Lower leg skin (tissue), 4 donors: Measurements from ENCODE around the gene PMEPA1. TPM values are rescaled to one million over a fixed set of nuclear protein-coding genes. Genes with fewer than 3 reads are reported as not detected.

Experiments used
- DNase-seq, 2 donors: peaks; one replicate each; pipeline ENCODE4 v3.0.0-alpha.2; 2019; ENCODE audit warnings: low spot score in 2 of 2
- H3K4me3 ChIP-seq: fragments of 200-600 bp; sonication (generic); 2 replicates; pipeline ENCODE4 v1.5.1; 2017; ENCODE audit warnings: mild to moderate bottlenecking, low read depth; ENCODE audit not compliant: poor library complexity, severe bottlenecking
- CTCF ChIP-seq, 3 donors: fragments of 450-650 bp; IDR thresholded peaks; one replicate each; pipeline ENCODE4 v1.5.1; 2016; ENCODE audit warnings: antibody characterized with exemption in 3 of 3, mild to moderate bottlenecking in 3 of 3, moderate library complexity in 2 of 3
- POLR2A ChIP-seq, 2 donors: fragments of 450-650 bp; IDR thresholded peaks; one replicate each; pipeline ENCODE4 v1.6.1; 2016 to 2017; ENCODE audit warnings: antibody characterized with exemption in 2 of 2, mild to moderate bottlenecking in 1 of 2, moderate library complexity in 1 of 2
- WGBS, 2 donors: methylation state at CpG; one replicate each; pipeline ENCODE4 v1.1.5; 2018; 5-methylcytosine and 5-hydroxymethylcytosine counted together
- intact Hi-C: fragments of 100-400 bp; cut with DNase I; formaldehyde crosslinking; loops from one replicate; pipeline ENCODE4 v1.15.0; 2023; ENCODE audit warnings: low total_unique reads
- total RNA-seq, 4 donors: library from RNA; depleted of rRNA; stranded (reverse); fragments of >200 nt; gene quantifications; one replicate each; pipeline ENCODE4 v1.1.0, GENCODE V29; 2016

The PMEPA1 gene
- total RNA-seq, 4 donors from 2014 or later = 4.3 to 22.1 (median 11.8) TPM

DNA sequence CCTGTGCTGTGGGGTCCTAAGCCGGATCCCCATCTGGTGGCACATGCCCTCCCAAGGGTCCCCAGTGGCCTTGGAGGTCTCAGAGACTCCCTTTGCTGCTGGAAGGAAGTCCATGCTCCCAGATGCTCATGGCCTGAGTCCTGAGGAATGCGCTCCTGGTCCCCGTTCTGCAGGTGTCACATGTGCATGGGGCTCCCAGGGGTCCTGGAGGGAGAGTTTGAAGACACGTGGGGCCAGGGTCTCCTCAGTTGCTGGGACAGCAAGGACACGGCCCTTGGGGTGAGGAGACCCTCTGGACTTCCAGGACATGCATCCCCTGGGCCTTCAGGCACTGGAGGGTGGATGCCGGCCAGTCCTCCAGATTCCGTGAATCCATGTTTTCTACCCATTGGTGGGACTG is 101.3 kb downstream of the PMEPA1 start:
- no peak for TF ChIP-seq CTCF (IDR thresholded peaks at IDR 0.05)
- no peak for TF ChIP-seq POLR2A (IDR thresholded peaks at IDR 0.05)
- DNase-seq = no peak
- H3K4me3 ChIP-seq = no peak overlapping the region
- intact Hi-C loops = no loop called here
- 80 to 83% methylated on average over 7 of the region's 7 CpGs for WGBS, 2 donors

DNA sequence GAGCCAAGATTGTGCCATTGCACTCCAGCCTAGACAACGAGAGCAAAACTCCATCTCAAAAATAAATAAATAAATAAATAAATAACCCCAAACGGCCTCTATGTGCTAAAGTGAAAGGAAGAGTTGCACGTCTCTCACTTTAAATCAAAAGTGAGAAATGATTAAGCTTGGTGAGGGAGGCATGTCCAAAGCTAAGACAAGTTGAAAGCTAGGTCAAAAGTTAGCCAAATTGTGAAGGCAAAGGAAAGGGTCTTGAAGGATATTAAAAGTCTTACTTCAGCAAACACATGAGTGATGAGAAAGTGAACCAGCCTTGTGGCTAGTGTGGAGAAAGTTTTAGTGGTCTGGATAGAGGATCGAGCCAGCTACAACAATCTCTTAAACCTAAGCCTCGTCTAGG is 103.9 kb downstream of the PMEPA1 start:
- intact Hi-C loops = no loop called here
- 73 to 85% methylated on average over 5 of the region's 5 CpGs for WGBS, 2 donors
- no peak for TF ChIP-seq CTCF (IDR thresholded peaks at IDR 0.05)
- DNase-seq = no peak
- no peak overlapping the region for H3K4me3 ChIP-seq

DNA sequence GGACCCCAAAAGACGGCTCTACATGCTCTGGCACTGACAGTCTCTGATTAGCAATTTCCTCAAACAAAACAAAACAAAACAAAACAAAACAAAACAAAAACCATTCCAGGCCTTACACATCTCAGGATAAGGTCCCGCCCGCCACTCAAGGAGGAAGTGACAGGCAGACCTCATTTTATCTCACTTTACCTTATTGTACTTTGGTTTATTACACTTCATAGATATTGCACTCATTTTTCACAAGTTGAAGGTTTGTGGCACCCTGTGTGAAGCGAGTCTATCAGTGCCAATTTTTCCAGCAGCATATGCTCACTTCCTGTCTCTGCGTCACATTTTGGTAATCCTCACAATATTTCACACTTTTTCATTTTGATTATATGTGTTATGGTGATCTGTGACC is 104.8 kb downstream of the PMEPA1 start:
- 82 to 84% methylated on average over 5 of the region's 5 CpGs for WGBS, 2 donors
- no peak for DNase-seq
- H3K4me3 ChIP-seq = no peak overlapping the region
- intact Hi-C loops = no loop called here
- no peak for TF ChIP-seq CTCF (IDR thresholded peaks at IDR 0.05)
- TF ChIP-seq POLR2A (IDR thresholded peaks at IDR 0.05) = no peak

GRCh38 chr20:57603120-57603519 is 106.7 kb downstream of the PMEPA1 start:
- WGBS, 2 donors = 92 to 94% methylated on average over 10 of the region's 10 CpGs
- no peak overlapping the region for H3K4me3 ChIP-seq
- TF ChIP-seq CTCF (IDR thresholded peaks at IDR 0.05) (no peak), POLR2A (IDR thresholded peaks at IDR 0.05) (no peak)
- intact Hi-C loops = no loop called here
- DNase-seq = no peak

DNA sequence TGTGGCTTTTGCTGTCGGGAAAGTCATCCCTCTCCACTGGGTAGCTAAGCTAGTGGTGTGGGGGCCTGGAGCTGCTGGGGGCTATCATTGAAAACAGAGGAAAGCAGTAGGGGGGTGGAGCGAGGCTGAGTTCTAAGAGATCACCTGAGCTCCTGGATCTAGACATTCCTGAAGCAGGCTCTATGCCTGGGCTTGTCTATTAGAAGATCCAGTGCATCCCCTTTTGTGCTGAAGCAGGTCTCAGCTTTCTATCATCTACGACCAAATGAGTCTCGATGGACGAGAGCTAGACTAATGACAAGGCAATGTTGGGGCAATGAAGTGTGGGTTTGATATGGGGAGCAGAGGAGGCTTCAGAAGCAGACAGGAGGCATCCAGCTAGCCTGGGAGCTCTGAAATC is 108.1 kb downstream of the PMEPA1 start:
- intact Hi-C loops = no loop called here
- H3K4me3 ChIP-seq = no peak overlapping the region
- whole genome bisulfite sequencing, 2 donors = 88 to 91% methylated on average over 5 of the region's 5 CpGs
- no peak for DNase-seq
- TF ChIP-seq POLR2A (IDR thresholded peaks at IDR 0.05) (no peak), CTCF (IDR thresholded peaks at IDR 0.05) (no peak)

- no peak for DNase-seq
- 71 to 82% methylated on average over 2 of the region's 2 CpGs for WGBS, 2 donors
- intact Hi-C loops = no loop called here
- TF ChIP-seq POLR2A (IDR thresholded peaks at IDR 0.05) (no peak), CTCF (IDR thresholded peaks at IDR 0.05) (no peak)
- H3K4me3 ChIP-seq = no peak overlapping the region
Measured at GRCh38 chr20:57601211-57601570, 108.6 kb downstream of the PMEPA1 start.
